GM23338 (cell line): Measurements from ENCODE around the gene GNAZ. TPM values are rescaled to one million over a fixed set of nuclear protein-coding genes. Genes with fewer than 3 reads are reported as not detected.

Experiments
- ATAC-seq: fragments of 200-7000 bp; cut with Tn5 transposase; 3 replicates; pipeline ENCODE4 v1.9.1; 2020
- DNase-seq: peaks from one replicate; pipeline ENCODE4 v3.0.0-alpha.2; 2015; ENCODE audit warnings: low spot score
- H2AFZ ChIP-seq: fragments of 200-600 bp; sonication (generic); 2 replicates; pipeline ENCODE4 v1.8.0; 2016; ENCODE audit warnings: antibody characterized with exemption, mild to moderate bottlenecking, moderate library complexity
- H3F3A ChIP-seq: fragments of 200-600 bp; sonication (generic); replicated peaks from 2 replicates; pipeline ENCODE4 v1.8.0; 2017; ENCODE audit warnings: antibody characterized with exemption, mixed run types, low read depth
- H3K27ac ChIP-seq: fragments of 200-600 bp; sonication (generic); 2 replicates; pipeline ENCODE4 v1.6.1; 2016; ENCODE audit warnings: low read depth
- H3K27me3 ChIP-seq: fragments of 200-600 bp; sonication (generic); 2 replicates; pipeline ENCODE4 v1.8.0; 2016; ENCODE audit warnings: mild to moderate bottlenecking, mixed run types, moderate library complexity; ENCODE audit not compliant: insufficient read depth
- H3K36me3 ChIP-seq: fragments of 200-600 bp; sonication (generic); 2 replicates; pipeline ENCODE4 v1.8.0; 2016; ENCODE audit warnings: mild to moderate bottlenecking; ENCODE audit not compliant: insufficient read depth
- H3K4me1 ChIP-seq: fragments of 200-600 bp; sonication (generic); 2 replicates; pipeline ENCODE4 v1.8.0; 2016; ENCODE audit warnings: mild to moderate bottlenecking, moderate library complexity; ENCODE audit not compliant: insufficient read depth
- H3K4me2 ChIP-seq: fragments of 200-600 bp; sonication (generic); 2 replicates; pipeline ENCODE4 v1.7.1; 2017; ENCODE audit warnings: mixed run types
- H3K4me3 ChIP-seq: fragments of 200-600 bp; sonication (generic); 2 replicates; pipeline ENCODE4 v1.6.1; 2016; ENCODE audit warnings: mixed run types
- H3K79me2 ChIP-seq: fragments of 200-600 bp; sonication (generic); replicated peaks from 2 replicates; pipeline ENCODE4 v1.8.0; 2017; ENCODE audit warnings: mild to moderate bottlenecking; ENCODE audit not compliant: insufficient read depth
- H3K9me2 ChIP-seq: fragments of 200-600 bp; sonication (generic); 2 replicates; pipeline ENCODE4 v1.8.0; 2017; ENCODE audit not compliant: insufficient read depth
- H4K20me1 ChIP-seq: fragments of 200-600 bp; sonication (generic); replicated peaks from 2 replicates; pipeline ENCODE4 v1.8.0; 2017; ENCODE audit warnings: mild to moderate bottlenecking; ENCODE audit not compliant: insufficient read depth
- H3K27ac Mint-ChIP-seq: 2 replicates; pipeline ENCODE4 v1.8.0; 2020; ENCODE audit warnings: inconsistent platforms, mild to moderate bottlenecking, moderate library complexity, mixed read lengths
- H3K27me3 Mint-ChIP-seq: 3 replicates; pipeline ENCODE4 v1.8.0; 2022; ENCODE audit warnings: low read depth, mild to moderate bottlenecking, moderate library complexity, mixed read lengths, inconsistent platforms; ENCODE audit not compliant: insufficient read depth, poor library complexity
- H3K36me3 Mint-ChIP-seq: 3 replicates; pipeline ENCODE4 v1.8.0; 2021; ENCODE audit warnings: low read depth, mild to moderate bottlenecking, inconsistent platforms, moderate library complexity, mixed read lengths
- H3K4me1 Mint-ChIP-seq: 3 replicates; pipeline ENCODE4 v1.8.0; 2020; ENCODE audit warnings: mild to moderate bottlenecking, inconsistent platforms, mixed read lengths
- H3K4me3 Mint-ChIP-seq: 3 replicates; pipeline ENCODE4 v1.8.0; 2021; ENCODE audit warnings: moderate library complexity, mild to moderate bottlenecking, inconsistent platforms, mixed read lengths
- H3K9me3 Mint-ChIP-seq: 3 replicates; pipeline ENCODE4 v1.8.0; 2020; ENCODE audit warnings: moderate library complexity, mild to moderate bottlenecking, inconsistent platforms, mixed read lengths
- CREB1 ChIP-seq: fragments of 250-450 bp; sonication (Bioruptor Pico); IDR thresholded peaks from 2 replicates; pipeline ENCODE4 v1.5.0; 2020; ENCODE audit warnings: low read depth, mild to moderate bottlenecking, moderate library complexity
- EZH2 ChIP-seq: fragments of 200-600 bp; sonication (generic); IDR thresholded peaks from one replicate; pipeline ENCODE4 v1.8.0; 2017; ENCODE audit warnings: antibody characterized with exemption, mild to moderate bottlenecking, low read depth; ENCODE audit not compliant: unreplicated experiment
- EZH2phosphoT487 ChIP-seq: fragments of 200-600 bp; sonication (generic); IDR thresholded peaks from one replicate; pipeline ENCODE4 v1.8.1; 2018; ENCODE audit warnings: antibody characterized with exemption; ENCODE audit not compliant: unreplicated experiment
- JUNB ChIP-seq: IDR thresholded peaks from one replicate; pipeline ENCODE4 v1.6.1; 2016; ENCODE audit warnings: antibody characterized with exemption; ENCODE audit not compliant: unreplicated experiment
- NANOG ChIP-seq: IDR thresholded peaks from 2 replicates; pipeline ENCODE4 v1.6.1; 2016; ENCODE audit warnings: antibody characterized with exemption, borderline replicate concordance
- POLR2AphosphoS5 ChIP-seq: IDR thresholded peaks from 2 replicates; pipeline ENCODE4 v1.6.1; 2016; ENCODE audit warnings: antibody characterized with exemption, low read depth
- STAT1 ChIP-seq: IDR thresholded peaks from one replicate; pipeline ENCODE4 v1.6.1; 2016; ENCODE audit warnings: antibody characterized with exemption; ENCODE audit not compliant: unreplicated experiment
- ZNF114 ChIP-seq: fragments of 250-450 bp; sonication (Bioruptor Pico); IDR thresholded peaks from 2 replicates; pipeline ENCODE4 v1.5.0; 2020; ENCODE audit warnings: mild to moderate bottlenecking, moderate library complexity
- ZNF331 ChIP-seq: fragments of 250-450 bp; sonication (Bioruptor Pico); IDR thresholded peaks from 2 replicates; pipeline ENCODE4 v1.5.0; 2020; ENCODE audit warnings: low read depth, mild to moderate bottlenecking, moderate library complexity
- polyA plus RNA-seq: library from polyadenylated mRNA; unstranded; fragments of >200 nt; fragmentation: Nextera tagmentation; extraction: Ambion mirVana; gene quantifications from 2 replicates; pipeline ENCODE4 v1.2.1, GENCODE V29; 2016
- total RNA-seq: library from RNA; depleted of rRNA; stranded (reverse); fragments of >200 nt; shearing (Covaris generic); gene quantifications from 2 replicates; pipeline ENCODE4 v1.2.3, GENCODE V29; 2014
- TF ChIP-seq, protein P1 (sequence below): IDR thresholded peaks from 2 replicates; pipeline ENCODE4 v1.6.1; 2016; ENCODE audit warnings: antibody characterized with exemption
- TF ChIP-seq, protein P2 (sequence below): fragments of 250-450 bp; sonication (Bioruptor Pico); IDR thresholded peaks from 2 replicates; pipeline ENCODE4 v1.5.0; 2020; ENCODE audit warnings: mild to moderate bottlenecking, moderate library complexity
- TF ChIP-seq, protein P3 (sequence below), 2 experiments: fragments of 200-600 bp in 1 of 2; sonication (generic) in 1 of 2; conservative IDR thresholded peaks; 2 replicates each; pipeline versions ENCODE4 v1.5.1 to v1.6.1; 2016 to 2017; ENCODE audit warnings: antibody characterized with exemption in 2 of 2, low read depth in 2 of 2, mild to moderate bottlenecking in 2 of 2, moderate library complexity in 1 of 2
- TF ChIP-seq, protein P4 (sequence below): IDR thresholded peaks from one replicate; pipeline ENCODE4 v1.6.1; 2018; ENCODE audit warnings: antibody characterized with exemption; ENCODE audit not compliant: unreplicated experiment

The GNAZ gene
- total and polyA plus RNA-seq, 2 experiments from 2014 or later, result 2.9 to 11.1 TPM

DNA sequence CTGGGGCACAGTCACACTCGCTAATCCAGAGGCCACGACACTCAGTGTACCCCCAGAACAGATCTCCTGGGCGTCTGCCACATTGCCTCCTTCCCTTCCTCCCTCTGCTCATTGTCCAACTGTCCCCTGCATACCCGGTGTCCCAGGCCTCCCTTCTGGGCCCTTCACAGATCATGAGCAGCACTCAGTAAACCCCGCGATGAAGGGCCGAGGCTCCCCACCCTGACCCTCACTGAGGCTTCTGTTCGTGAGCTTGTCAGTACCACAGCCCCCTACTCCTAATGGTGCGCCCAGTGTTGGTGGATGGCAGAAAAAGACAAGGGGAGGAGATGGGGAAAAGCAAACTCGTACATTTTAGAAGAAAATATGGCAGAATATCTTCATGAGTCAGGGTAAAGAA lies 58.8 kb downstream of the GNAZ start:
- Histone ChIP-seq H3K4me2 (no peak overlapping the region), H3F3A (no peaks in the 10 kb centered on the region), H3K27me3 (no peaks in the 10 kb centered on the region), H3K4me1 (no peaks in the 10 kb centered on the region), H3K9me2 (no peaks in the 10 kb centered on the region), H3K27ac (no peak overlapping the region), H4K20me1 (no peaks in the 10 kb centered on the region), H2AFZ (no peak overlapping the region), H3K4me3 (no peak overlapping the region), H3K36me3 (no peaks in the 10 kb centered on the region), H3K79me2 (no peaks in the 10 kb centered on the region)
- H3K27me3 Mint-ChIP-seq, result peaks cover 16% of the 10 kb centered on the region
- peaks cover 2% of the 10 kb centered on the region; the same call in 2 of the 3 replicates for H3K4me1 Mint-ChIP-seq
- no peak for ATAC-seq
- no peak overlapping the region for H3K27ac Mint-ChIP-seq
- no peaks in the 10 kb centered on the region for H3K36me3 Mint-ChIP-seq
- TF ChIP-seq, protein P1, sequence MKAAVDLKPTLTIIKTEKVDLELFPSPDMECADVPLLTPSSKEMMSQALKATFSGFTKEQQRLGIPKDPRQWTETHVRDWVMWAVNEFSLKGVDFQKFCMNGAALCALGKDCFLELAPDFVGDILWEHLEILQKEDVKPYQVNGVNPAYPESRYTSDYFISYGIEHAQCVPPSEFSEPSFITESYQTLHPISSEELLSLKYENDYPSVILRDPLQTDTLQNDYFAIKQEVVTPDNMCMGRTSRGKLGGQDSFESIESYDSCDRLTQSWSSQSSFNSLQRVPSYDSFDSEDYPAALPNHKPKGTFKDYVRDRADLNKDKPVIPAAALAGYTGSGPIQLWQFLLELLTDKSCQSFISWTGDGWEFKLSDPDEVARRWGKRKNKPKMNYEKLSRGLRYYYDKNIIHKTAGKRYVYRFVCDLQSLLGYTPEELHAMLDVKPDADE, result no peak
- TF ChIP-seq JUNB (no peak), EZH2phosphoT487 (no peak), EZH2 (no peak), CREB1 (CRISPR knock-in tag) (no peak), ZNF114 (CRISPR knock-in tag) (no peak), POLR2AphosphoS5 (no peak), STAT1 (no peak), ZNF331 (no peak), NANOG (no peak)
- TF ChIP-seq, protein P2, sequence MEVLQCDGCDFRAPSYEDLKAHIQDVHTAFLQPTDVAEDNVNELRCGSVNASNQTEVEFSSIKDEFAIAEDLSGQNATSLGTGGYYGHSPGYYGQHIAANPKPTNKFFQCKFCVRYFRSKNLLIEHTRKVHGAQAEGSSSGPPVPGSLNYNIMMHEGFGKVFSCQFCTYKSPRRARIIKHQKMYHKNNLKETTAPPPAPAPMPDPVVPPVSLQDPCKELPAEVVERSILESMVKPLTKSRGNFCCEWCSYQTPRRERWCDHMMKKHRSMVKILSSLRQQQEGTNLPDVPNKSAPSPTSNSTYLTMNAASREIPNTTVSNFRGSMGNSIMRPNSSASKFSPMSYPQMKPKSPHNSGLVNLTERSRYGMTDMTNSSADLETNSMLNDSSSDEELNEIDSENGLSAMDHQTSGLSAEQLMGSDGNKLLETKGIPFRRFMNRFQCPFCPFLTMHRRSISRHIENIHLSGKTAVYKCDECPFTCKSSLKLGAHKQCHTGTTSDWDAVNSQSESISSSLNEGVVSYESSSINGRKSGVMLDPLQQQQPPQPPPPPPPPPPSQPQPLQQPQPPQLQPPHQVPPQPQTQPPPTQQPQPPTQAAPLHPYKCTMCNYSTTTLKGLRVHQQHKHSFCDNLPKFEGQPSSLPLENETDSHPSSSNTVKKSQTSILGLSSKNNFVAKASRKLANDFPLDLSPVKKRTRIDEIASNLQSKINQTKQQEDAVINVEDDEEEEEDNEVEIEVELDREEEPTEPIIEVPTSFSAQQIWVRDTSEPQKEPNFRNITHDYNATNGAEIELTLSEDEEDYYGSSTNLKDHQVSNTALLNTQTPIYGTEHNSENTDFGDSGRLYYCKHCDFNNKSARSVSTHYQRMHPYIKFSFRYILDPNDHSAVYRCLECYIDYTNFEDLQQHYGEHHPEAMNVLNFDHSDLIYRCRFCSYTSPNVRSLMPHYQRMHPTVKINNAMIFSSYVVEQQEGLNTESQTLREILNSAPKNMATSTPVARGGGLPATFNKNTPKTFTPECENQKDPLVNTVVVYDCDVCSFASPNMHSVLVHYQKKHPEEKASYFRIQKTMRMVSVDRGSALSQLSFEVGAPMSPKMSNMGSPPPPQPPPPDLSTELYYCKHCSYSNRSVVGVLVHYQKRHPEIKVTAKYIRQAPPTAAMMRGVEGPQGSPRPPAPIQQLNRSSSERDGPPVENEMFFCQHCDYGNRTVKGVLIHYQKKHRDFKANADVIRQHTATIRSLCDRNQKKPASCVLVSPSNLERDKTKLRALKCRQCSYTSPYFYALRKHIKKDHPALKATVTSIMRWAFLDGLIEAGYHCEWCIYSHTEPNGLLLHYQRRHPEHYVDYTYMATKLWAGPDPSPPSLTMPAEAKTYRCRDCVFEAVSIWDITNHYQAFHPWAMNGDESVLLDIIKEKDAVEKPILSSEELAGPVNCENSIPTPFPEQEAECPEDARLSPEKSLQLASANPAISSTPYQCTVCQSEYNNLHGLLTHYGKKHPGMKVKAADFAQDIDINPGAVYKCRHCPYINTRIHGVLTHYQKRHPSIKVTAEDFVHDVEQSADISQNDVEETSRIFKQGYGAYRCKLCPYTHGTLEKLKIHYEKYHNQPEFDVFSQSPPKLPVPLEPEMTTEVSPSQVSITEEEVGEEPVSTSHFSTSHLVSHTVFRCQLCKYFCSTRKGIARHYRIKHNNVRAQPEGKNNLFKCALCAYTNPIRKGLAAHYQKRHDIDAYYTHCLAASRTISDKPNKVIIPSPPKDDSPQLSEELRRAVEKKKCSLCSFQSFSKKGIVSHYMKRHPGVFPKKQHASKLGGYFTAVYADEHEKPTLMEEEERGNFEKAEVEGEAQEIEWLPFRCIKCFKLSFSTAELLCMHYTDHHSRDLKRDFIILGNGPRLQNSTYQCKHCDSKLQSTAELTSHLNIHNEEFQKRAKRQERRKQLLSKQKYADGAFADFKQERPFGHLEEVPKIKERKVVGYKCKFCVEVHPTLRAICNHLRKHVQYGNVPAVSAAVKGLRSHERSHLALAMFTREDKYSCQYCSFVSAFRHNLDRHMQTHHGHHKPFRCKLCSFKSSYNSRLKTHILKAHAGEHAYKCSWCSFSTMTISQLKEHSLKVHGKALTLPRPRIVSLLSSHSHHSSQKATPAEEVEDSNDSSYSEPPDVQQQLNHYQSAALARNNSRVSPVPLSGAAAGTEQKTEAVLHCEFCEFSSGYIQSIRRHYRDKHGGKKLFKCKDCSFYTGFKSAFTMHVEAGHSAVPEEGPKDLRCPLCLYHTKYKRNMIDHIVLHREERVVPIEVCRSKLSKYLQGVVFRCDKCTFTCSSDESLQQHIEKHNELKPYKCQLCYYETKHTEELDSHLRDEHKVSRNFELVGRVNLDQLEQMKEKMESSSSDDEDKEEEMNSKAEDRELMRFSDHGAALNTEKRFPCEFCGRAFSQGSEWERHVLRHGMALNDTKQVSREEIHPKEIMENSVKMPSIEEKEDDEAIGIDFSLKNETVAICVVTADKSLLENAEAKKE (CRISPR knock-in tag), result no peak
- TF ChIP-seq, protein P3, sequence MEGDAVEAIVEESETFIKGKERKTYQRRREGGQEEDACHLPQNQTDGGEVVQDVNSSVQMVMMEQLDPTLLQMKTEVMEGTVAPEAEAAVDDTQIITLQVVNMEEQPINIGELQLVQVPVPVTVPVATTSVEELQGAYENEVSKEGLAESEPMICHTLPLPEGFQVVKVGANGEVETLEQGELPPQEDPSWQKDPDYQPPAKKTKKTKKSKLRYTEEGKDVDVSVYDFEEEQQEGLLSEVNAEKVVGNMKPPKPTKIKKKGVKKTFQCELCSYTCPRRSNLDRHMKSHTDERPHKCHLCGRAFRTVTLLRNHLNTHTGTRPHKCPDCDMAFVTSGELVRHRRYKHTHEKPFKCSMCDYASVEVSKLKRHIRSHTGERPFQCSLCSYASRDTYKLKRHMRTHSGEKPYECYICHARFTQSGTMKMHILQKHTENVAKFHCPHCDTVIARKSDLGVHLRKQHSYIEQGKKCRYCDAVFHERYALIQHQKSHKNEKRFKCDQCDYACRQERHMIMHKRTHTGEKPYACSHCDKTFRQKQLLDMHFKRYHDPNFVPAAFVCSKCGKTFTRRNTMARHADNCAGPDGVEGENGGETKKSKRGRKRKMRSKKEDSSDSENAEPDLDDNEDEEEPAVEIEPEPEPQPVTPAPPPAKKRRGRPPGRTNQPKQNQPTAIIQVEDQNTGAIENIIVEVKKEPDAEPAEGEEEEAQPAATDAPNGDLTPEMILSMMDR (conservative IDR thresholded peaks at IDR 0.05; ENCODE audit: low read depth in 2 of 2), result no peak
- TF ChIP-seq, protein P4, sequence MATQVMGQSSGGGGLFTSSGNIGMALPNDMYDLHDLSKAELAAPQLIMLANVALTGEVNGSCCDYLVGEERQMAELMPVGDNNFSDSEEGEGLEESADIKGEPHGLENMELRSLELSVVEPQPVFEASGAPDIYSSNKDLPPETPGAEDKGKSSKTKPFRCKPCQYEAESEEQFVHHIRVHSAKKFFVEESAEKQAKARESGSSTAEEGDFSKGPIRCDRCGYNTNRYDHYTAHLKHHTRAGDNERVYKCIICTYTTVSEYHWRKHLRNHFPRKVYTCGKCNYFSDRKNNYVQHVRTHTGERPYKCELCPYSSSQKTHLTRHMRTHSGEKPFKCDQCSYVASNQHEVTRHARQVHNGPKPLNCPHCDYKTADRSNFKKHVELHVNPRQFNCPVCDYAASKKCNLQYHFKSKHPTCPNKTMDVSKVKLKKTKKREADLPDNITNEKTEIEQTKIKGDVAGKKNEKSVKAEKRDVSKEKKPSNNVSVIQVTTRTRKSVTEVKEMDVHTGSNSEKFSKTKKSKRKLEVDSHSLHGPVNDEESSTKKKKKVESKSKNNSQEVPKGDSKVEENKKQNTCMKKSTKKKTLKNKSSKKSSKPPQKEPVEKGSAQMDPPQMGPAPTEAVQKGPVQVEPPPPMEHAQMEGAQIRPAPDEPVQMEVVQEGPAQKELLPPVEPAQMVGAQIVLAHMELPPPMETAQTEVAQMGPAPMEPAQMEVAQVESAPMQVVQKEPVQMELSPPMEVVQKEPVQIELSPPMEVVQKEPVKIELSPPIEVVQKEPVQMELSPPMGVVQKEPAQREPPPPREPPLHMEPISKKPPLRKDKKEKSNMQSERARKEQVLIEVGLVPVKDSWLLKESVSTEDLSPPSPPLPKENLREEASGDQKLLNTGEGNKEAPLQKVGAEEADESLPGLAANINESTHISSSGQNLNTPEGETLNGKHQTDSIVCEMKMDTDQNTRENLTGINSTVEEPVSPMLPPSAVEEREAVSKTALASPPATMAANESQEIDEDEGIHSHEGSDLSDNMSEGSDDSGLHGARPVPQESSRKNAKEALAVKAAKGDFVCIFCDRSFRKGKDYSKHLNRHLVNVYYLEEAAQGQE, result no peak
- peaks cover 2% of the 10 kb centered on the region; the same call in 1 of the 3 replicates for H3K9me3 Mint-ChIP-seq
- no peak overlapping the region for H3K4me3 Mint-ChIP-seq
- DNase-seq, result no peak
